ENCODE data around the gene PRRG2.

The PRRG2 gene

GRCh38 chr19:49590071-49590970, 9.2 kb downstream of the PRRG2 start:
- DNase-seq, result peak; percentile 96

- peak; percentile 65 for DNase-seq
These were observed 10.0 kb downstream of the PRRG2 start, which contains the start of gene PRR12 for GRCh38 chr19:49590971-49591730. PRR12 (plus strand) TSS chr19:49591182; CDS start chr19:49591655, 473 bp downstream.

GRCh38 chr19:49591731-49592485, 10.8 kb downstream of the PRRG2 start:
- DNase-seq, result peak; percentile 59

- no peak for DNase-seq
These were observed 11.5 kb downstream of the PRRG2 start for GRCh38 chr19:49592486-49593232.

GRCh38 chr19:49593233-49594113, 12.4 kb downstream of the PRRG2 start:
- peak; percentile 82 for DNase-seq

- DNase-seq, result no peak
These were observed 13.3 kb downstream of the PRRG2 start for GRCh38 chr19:49594157-49594992.

GRCh38 chr19:49594993-49595818, 14.1 kb downstream of the PRRG2 start:
- no peak for DNase-seq

- DNase-seq, result no peak
These were observed 14.8 kb downstream of the PRRG2 start for GRCh38 chr19:49595819-49596404.

- DNase-seq, result no peak
These were observed 15.3 kb downstream of the PRRG2 start for GRCh38 chr19:49596407-49596806.

GRCh38 chr19:49596954-49597702, 16.0 kb downstream of the PRRG2 start:
- DNase-seq, result no peak

- DNase-seq, result no peak
These were observed 16.5 kb downstream of the PRRG2 start for GRCh38 chr19:49597703-49597974.

- no peak for DNase-seq
These were observed 18.5 kb downstream of the PRRG2 start for GRCh38 chr19:49599378-49600295.

GRCh38 chr19:49601482-49602038, 20.4 kb downstream of the PRRG2 start:
- no peak for DNase-seq

- DNase-seq, result no peak
These were observed 21.7 kb downstream of the PRRG2 start for GRCh38 chr19:49602806-49603205.

- no peak for DNase-seq
These were observed 24.5 kb downstream of the PRRG2 start for GRCh38 chr19:49605605-49606004.

- DNase-seq, result no peak
These were observed 28.5 kb downstream of the PRRG2 start for GRCh38 chr19:49609499-49610092.

- DNase-seq, result peak; percentile 56
These were observed 32.3 kb downstream of the PRRG2 start for GRCh38 chr19:49613374-49613773.
